Frontal cortex (tissue), 4 donors: ENCODE data around the gene COL7A1. TPM values are rescaled to one million over a fixed set of nuclear protein-coding genes. Genes with fewer than 3 reads are reported as not detected.

Experiments used
- DNase-seq, 2 donors: peaks; one replicate each; pipeline ENCODE4 v3.0.0; 2012; ENCODE audit warnings: low spot score in 2 of 2
- FAIRE-seq: peaks from 2 replicates; lab custom pipeline; 2012; peaks lifted over from hg19 to GRCh38; lab: Jason Lieb, UNC
- total RNA-seq: library from RNA; depleted of rRNA; stranded (reverse); fragments of >200 nt; gene quantifications from one replicate; pipeline ENCODE4 v1.2.3, GENCODE V29; 2014
- donor health status: control.
- donor health status: control.
- donor health status: control.

COL7A1 gene
- total RNA-seq, 1 donor from 2014 or later, result 1.2 TPM

DNA sequence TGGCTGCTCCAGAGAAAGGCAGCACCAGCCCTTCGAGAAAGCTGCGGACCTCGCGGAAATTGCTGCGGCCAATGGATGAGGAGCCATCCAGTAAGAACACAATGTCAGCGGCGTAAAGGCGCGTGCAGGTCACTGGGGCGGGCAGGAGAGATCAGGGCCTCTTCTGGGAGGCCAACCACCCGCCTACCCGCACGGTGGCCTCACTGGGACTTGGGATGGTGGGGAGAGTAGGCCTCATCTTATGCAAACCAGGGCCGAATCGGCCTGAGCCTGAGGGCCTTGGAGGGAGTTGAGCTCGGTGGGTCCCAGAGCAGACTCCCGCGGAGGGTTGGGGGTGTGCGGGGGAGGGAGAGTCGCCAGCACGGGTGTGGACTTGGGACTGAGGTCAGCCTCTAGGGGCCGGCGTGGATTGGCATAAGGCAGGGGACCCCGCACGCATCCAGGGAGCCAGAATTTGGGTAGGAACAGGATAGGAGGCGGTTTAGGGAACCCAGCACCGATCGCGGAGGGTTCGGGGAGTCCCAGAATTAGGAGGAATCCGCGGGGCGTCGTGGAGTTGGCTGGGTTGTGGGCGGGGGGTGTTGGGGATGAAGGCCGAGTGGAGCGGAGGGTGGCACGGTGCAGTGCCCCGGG, 596 bp downstream of the COL7A1 start:
- no peak for FAIRE-seq

DNA sequence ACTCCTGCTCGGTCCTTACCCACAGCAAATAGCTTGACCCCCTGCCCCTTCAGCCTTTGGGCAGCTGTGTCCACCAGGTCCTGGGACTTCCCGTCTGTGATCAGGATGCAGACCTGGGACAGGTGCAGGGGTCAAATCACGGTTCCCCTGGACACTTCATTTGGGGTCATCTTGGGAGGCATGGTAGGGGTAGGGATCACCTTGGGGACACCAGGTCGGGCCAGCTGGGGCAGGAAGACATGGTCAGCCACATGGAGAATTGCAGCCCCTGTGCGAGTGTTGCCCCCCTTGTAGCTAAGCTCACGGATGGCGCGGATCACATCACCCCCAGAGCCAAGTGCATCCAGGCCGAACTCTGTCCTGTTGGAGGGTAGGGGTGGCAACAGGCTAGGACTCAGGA, 1.8 kb downstream of the COL7A1 start:
- no peak for FAIRE-seq
- DNase-seq, result no peak

More for the DNA sequence above, 596 bp downstream of the COL7A1 start:
- no peak for DNase-seq

DNA sequence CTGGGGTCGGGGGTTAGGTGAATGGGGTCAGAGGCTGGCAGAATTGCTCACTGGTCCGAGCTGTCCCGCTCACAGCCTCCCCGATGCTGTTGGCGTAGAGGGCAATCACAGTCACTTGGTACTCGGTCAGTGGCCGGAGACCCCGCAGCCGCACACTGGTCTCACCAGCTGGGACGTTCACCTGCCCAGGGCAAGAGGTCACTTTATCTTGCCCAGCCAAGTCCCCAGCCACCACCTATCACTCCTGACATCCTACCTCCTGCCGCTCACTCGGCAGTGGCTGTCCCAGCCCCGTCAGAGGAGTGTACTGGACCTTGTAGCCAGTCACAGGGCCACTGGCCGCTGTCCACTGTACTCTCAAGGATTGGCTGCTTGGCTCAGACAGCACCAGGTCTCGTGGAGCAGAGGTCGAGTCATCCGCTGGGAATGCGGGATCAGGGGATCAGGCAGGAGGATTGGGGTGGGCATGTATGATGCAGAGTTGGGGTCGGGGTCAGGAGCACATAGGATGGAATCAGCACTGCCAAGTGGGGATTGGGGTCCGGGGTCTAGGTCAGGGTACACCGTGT, 2.5 kb downstream of the COL7A1 start:
- FAIRE-seq (no peak), DNase-seq (no peak)

DNA sequence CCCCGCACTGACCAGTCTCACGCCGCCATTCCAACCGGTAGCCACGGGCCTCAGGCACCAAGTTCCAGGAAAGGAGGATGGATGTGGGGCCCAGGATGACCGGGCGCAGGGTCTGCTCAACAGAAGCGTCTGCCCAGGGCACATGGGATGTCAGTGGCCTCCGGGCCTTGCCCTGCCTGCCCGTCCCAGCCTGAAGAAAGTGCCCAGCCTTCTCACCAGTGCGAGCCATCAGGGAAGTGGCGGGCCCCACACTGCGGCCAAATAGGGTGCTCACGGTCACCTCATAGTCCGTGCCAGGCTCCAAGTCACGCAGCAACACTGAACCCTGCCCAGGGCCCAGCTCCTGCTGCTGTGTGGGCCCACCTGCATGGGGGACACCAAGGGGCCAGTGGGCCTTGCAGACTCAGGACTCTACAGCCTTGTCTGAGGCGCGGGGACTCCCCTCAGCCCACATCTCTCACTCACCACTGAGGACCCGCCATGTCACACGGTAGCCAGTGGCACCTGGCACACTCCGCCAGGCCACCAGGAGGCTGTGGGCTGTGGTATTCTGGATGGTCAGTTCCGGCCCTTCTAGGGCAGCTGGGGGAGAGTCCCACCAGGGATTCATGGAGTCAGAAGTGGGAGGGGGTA, 3.1 kb downstream of the COL7A1 start:
- DNase-seq, result no peak
- FAIRE-seq, result no peak

DNA sequence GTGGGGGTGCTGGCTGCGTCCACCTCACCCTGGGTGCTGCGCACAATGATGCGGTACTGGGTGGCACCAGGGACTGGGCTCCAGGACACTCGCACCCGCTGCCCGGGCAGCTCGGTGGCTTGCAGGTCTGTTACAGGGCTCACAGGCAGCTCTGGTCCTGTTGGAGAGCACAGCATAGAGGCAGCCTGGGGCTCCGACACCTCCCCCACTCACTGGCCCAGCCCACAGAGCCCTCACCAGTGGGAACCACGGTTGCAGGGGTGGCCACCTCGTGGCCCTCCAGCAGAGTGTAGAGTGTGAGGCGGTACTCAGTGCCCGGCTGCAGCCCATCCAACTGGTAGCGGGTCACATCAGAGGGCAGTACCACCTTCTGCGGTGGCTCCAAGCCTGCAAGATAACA, 3.7 kb downstream of the COL7A1 start:
- no peak for FAIRE-seq
- DNase-seq, result no peak

DNA sequence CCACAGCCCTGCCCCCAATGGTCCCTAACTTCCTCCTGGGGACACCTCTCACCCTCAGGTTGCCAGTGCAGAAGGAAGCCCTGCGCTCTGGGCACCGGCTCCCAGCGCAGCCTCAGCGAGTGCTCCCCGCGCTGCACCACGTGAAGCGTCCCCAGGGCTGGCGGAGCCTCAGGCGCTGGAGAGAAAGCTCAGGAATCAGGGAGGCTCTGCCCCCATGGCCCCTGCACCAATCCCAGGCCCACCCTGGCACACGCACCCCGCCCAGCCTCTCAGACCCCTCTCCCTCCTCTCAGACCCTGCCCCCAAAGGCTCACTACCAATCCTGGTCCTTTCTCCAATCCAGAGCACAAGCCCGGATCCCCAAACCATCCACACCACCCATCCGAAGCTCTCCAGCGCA, 6.9 kb downstream of the COL7A1 start:
- DNase-seq (no peak), FAIRE-seq (no peak)

DNA sequence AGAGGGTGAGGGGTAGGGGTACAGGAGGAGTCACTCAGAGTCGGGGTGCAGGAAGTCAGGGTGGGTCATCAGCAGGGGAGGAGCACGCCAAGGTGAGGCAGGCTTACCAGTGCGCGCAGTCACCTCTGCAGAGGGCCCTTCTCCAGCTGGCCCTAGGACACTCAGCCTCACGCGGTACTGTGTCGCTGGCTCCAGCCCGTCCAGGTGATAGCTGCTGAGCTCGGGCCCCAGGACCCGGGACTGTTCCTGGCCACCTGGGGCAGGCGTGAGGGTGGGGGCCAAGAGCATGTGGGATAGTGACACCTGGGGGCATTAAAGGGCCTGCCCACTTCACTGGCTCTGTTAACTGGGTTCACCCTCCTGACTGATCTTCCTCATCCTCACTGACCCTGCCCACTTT, 7.4 kb downstream of the COL7A1 start:
- no peak for FAIRE-seq

DNA sequence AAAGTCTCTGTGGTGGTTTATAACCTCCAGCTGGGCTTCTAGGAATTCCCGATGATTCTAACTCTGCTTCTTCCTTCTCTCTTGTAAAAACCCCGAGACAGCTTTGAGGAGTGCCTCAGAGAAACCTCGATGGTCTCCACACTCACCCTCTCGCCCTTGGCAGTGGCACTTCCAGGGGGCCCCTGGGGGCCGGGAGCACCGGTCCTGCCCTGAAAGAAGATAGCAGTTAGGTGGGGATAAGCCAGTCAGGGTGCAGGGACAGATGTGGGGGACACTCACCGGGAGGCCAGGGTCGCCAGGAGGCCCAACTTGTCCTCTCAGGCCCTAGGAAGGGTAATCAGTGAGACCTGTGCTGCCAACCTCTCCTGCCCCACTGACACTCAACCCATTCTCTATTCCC, 9.7 kb downstream of the COL7A1 start:
- FAIRE-seq, result no peak
- DNase-seq, result no peak

More for the DNA sequence above, 7.4 kb downstream of the COL7A1 start:
- DNase-seq, result no peak

DNA sequence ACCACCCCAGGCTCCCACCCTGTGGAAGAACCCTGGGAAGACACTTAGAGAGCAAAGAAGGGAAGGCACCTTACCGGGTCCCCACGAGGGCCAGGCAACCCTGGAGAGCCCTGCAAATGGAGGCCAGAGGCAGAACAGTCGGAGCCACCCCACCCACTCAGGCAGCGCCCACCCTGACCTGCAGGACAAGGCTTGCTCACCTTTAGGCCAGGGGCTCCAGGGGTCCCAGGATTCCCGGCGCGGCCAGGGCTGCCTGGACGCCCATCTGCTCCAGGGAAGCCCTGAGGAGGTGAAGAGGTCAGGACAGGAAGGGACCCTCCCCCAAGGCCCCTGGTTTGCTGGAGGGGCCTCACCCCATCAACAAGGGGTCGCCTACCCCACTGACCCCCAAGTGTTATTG, 10.3 kb downstream of the COL7A1 start:
- DNase-seq, result no peak
- no peak for FAIRE-seq

DNA sequence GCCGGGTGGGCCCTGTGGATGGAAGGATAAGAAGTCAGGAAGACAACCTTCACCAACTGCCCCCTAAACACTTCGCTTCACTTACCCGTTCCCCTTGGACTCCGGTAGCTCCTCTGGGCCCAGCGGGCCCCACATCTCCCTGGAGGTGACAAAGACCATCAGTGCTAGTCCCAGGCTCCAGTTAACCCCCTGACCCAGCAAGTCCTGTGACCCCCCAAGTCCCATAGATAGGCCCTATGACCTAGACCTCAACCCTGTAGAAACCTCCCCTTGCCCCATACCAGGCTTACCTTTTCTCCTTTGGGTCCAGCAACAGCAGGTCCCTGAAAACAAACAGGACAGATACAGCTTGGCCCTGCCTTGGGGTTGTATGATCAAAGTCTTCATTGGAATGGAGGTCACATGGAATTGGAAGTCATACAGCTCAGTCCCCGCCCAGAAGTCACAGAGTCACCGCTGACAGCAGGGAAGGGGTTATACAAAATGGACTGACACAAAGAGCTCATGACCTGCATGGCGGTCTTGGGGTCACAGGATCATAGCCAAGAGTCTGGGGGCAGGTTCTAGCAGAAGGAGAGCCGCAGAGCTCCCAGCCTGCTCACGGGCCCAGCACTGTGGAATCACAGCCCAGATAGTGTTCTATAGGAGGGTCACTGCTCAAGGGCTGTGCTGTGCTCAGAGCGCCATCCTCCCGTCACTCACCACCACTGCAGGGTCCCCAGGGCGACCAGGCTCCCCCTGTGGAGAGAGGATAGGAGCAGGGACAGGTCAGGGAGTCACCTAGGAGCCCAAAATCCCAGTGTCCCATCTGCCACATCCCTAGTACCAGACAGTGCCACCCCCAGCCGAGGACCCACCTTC, 13.3 kb downstream of the COL7A1 start:
- FAIRE-seq (no peak), DNase-seq (no peak)

DNA sequence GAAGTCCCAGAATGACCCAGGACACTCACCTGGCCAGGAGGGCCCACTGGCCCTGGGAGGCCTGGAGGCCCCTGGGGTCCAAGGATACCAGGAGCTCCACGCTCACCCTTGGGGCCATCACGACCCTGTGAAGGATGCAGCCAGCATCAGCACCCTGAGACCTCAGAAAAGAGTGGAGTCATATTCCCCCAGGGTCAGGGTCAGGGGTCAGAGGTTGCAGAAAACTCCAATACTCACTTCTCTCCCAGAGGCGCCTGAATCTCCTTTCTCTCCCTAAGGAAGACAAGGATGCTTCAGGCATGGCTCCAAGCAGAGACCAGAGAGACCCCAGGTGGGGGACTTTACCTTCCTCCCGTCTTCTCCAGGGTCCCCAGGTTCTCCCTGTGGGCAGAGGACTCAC, 18.5 kb downstream of the COL7A1 start:
- FAIRE-seq (no peak), DNase-seq (no peak)

DNA sequence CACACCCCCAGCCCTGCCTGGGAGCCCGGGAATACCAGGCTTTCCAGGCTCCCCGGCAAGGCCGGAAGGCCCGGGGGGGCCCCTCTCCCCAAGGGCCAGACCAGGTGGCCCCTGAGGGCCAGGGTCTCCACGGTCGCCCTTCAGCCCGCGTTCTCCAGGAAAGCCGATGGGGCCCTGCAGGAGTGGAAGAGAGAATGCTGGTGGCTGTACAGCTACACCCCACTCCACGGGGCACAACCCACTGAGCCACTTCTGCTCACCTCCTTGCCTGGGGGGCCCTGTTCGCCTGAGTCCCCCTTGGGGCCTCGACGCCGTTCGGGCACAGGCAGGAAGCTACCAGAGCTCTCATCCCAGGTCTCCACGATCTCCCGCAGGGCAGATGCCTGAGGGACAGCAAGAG, 19.8 kb downstream of the COL7A1 start:
- FAIRE-seq (no peak), DNase-seq (no peak)

DNA sequence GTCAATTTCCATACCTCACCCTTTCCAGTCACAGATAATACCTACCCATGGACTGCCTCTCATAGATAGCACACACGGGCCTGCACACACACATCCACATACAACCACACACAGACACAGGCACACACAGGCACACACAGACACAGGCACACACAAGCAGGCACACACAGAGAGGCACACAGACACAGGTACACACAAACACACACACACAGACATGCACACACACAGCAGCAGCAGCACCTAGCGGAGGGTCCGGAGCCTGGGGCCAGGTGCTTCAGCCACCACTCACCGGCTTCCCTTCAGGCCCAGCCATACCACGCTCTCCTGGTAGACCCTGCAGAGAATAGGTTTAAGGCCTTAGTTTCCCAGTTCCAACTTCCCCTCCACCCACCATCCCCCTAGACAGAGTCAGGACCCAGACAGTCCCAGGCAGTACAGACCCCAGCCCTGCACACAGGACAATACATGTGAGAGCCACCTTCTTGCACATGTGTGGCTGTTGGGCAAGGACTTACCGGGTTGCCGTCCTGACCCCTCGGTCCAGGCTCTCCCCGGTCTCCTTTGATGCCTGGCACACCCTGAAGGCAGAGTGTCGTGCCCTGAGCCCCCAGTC, 21.1 kb downstream of the COL7A1 start:
- no peak for DNase-seq
- FAIRE-seq, result no peak

DNA sequence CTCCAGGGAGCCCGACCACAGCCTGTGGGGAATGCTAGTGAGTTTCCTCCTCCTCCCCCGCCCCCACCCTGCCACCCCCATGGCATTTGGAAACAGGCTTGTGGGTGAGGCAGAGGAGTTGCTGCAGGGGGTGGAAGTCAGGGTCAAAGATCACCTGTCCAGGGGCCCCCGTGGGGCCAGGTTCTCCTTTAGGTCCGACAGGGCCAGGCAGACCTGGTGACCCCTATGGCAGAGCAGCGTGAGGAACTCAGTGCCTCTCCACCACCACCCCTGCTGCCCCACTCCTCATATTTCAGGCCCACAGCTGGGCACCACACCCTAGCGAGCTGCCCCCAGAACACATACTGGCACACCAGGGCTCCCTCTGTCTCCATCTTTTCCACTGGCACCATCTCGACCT, 22.6 kb downstream of the COL7A1 start:
- DNase-seq (no peak), FAIRE-seq (no peak)

DNA sequence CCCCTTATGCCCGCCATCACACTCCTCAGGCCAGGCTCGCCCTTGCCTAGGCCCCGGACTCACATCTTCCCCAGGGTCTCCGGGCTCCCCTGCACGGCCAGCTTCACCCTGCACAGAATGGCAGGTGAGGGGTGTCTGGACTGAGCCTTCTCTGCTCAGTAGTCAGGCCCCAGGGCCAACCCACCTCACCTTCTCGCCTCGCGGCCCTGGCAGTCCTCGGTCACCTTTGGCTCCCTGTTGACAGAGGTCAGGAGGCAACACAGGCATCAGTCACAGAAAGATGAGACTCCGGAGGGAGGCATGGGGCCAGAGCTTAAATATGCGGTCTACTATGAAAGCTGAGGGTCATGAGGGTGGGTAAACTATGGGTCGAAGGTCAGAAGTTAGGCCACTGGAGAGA, 23.2 kb downstream of the COL7A1 start:
- DNase-seq, result no peak
- FAIRE-seq, result no peak

DNA sequence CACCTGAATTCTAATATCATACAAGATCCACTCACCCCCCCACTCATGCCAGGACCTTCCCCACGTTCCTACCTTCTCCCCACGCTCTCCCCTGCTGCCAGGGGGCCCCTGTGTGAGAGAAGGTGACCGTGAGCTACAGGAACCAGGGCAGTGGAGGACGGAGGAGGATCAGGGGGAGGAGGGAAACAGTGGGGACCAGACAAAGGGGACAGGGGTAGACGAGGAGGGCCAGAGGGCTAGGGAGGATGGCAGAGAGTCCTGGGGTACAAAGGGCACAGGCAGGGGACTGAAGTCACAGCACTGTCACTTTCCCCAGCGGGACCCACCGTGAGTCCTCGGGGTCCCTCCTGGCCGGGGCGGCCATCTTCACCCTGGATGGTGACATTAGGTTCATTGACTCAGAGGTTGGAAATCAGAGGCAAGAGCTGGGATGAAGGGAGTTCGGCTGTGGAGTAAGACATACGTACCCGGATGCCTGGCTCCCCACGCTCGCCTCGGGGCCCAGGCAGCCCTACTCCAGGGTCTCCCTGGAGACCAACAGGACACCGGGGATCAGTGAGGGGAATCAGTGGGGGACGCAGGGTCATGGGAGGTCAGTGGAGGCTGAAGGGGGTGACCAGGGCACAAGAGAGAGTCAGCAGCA, 25.2 kb downstream of the COL7A1 start:
- DNase-seq, result no peak
- no peak for FAIRE-seq

DNA sequence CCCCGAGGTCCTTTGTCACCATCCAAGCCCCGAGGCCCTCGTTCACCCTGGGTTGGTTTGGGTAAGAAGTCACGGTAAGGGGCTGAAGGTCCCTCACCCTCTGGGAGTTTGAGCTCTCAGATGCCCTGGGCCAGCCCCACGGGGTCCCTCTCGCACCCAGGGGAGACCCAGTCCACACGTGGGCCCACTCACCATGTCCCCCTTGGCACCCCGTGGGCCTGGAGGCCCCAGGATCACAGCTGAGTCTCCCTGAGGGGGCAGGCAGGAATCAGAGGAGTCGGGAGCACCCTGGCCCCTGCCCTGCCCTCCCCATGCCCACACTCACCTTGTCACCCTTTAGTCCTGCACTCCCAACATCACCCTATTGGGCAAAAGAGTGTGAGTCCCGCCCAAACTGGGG, 25.7 kb downstream of the COL7A1 start:
- DNase-seq, result no peak
- no peak for FAIRE-seq

DNA sequence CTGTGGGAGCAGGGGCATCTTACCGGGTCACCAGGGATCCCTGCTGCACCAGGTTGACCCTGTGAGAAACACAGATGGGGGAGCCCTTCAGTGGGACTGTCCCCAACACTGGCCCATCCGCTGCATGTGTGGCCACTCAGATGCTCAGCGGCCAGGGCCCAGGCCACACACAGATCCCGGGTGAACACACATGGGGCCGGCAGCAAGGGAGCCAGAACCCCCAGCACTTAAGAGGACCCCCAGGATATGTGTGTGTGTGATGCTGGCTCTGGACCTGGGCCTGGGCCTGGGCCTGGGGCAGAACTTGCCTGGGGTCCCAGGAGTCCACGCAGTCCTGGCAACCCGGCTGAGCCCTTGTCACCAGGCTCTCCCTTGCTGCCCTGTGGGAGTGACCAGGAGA, 26.7 kb downstream of the COL7A1 start:
- DNase-seq, result no peak
- no peak for FAIRE-seq

DNA sequence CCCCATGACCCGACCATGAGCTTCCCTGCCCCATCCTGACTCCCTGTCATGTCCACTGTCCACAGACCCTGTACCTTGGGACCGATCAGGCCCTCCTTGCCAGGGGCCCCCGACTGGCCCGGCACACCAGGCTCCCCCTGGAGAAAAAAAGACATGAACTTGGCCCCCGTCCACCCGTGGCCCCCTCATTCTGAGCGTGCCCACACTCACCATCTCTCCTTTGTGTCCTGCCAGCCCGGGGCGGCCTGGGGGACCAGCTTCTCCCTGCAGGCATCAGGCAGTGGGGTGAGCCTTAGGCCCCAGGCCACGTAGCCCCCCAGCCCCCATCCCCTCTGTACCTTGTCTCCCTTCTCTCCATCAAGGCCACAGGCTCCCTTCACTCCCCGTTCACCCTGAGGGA, 27.6 kb downstream of the COL7A1 start:
- no peak for FAIRE-seq
- no peak for DNase-seq

DNA sequence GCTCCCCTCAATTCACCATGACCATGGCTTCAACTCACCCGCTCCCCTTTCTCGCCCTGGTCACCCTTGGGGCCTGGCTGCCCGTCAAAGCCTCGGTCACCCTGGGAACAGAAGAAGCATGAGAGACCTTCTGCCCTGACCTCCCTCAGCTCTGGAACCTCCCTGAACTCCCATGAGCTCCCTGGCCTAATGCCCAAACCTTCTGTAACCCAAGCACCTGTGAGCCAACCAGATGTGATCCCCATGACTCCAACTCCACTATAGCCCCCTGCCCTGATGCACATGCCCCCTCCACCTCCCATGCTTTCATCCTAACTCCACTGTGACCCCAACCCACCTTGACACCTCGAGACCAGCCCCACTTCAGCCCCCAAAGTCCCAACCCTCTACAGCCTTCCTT, 28.0 kb downstream of the COL7A1 start:
- no peak for DNase-seq
- no peak for FAIRE-seq
